ENCODE data around the gene MUC6. TPM values are rescaled to one million over a fixed set of nuclear protein-coding genes. Genes with fewer than 3 reads are reported as not detected.

The MUC6 gene
- total RNA-seq, 4 donors from 2014 or later: under 0.01 to 2.7 (median under 0.01) TPM; not detected in 1

DNA sequence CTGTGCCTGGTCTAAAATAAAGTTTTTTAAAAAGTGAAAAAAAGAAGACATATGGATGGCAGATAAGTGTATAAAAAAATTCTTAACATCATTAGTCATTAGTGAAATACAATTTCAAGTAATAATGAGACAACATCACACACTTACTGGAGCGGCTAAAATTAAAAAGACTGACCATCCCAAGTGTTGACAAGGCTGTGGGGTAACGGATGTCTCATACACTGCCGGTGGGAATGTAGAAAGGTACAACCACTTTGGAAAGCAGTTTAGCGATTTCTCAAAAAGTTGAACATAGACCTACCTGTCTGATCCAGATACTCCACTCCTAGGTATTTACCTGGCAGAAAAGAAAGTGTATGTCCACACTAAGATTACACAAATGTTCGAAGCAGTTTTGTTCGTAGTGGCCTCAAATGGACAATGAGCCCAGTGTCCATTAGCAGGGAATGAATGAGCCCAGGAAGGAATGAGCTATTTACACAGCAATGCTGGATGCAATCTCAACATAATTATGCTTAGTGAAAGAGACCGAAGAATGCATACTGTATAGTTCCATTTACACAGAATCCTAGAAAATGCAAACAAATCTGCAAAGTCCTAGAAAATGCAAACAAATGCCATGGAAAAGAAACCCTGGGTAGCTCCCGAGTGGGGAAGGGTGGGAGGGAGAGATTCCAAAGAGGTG lies 31.4 kb upstream of the MUC6 start:
- H3K4me3 ChIP-seq: no peak overlapping the region
- H3K27me3 ChIP-seq: peaks cover 0 to 7% of the 10 kb centered on the region in 2 donors
- no peak overlapping the region for H3K27ac ChIP-seq
- WGBS, 2 donors: 67 to 71% methylated on average over 8 of the region's 8 CpGs
- peaks cover 0 to 3% (median 0%) of the 10 kb centered on the region in 4 donors for H3K4me1 ChIP-seq
- no peak for TF ChIP-seq EP300 (IDR thresholded peaks at IDR 0.05)
- no peak for TF ChIP-seq CTCF (IDR thresholded peaks at IDR 0.05)
- no peak for TF ChIP-seq POLR2A (IDR thresholded peaks at IDR 0.05)
- DNase-seq (ENCODE audit: low spot score in 2 of 2): no peak
- H3K9me3 ChIP-seq: peaks cover 0 to 5% (median 0%) of the 10 kb centered on the region in 4 donors
- H3K36me3 ChIP-seq: no peaks in the 10 kb centered on the region

DNA sequence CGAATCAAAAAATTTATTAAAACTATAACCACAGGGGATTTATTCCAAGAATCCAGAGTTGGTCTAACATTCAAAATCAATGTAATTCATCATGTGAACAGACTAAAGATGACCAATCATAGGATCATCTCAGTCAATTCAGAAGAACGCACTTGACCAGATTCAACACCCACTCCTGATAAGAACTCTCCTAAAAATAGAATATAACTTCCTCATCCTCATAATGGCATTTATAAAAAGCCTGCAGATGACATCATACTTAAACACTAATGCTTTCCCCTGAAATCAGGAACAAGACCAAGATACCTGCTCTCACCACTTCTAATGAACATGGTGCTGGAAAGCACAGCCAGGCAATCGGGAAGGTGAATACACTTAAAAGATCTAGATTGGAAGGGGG lies 27.6 kb upstream of the MUC6 start:
- no peak for DNase-seq (ENCODE audit: low spot score in 2 of 2)
- no peak overlapping the region for H3K27ac ChIP-seq
- no peaks in the 10 kb centered on the region for H3K4me1 ChIP-seq
- 43 to 57% methylated on average over 3 of the region's 3 CpGs for WGBS, 2 donors
- peaks cover 0 to 17% (median 0%) of the 10 kb centered on the region in 4 donors for H3K9me3 ChIP-seq
- H3K36me3 ChIP-seq: no peaks in the 10 kb centered on the region
- H3K27me3 ChIP-seq: no peaks in the 10 kb centered on the region
- TF ChIP-seq CTCF (IDR thresholded peaks at IDR 0.05) (no peak), POLR2A (IDR thresholded peaks at IDR 0.05) (no peak), EP300 (IDR thresholded peaks at IDR 0.05) (no peak)
- H3K4me3 ChIP-seq: no peak overlapping the region

DNA sequence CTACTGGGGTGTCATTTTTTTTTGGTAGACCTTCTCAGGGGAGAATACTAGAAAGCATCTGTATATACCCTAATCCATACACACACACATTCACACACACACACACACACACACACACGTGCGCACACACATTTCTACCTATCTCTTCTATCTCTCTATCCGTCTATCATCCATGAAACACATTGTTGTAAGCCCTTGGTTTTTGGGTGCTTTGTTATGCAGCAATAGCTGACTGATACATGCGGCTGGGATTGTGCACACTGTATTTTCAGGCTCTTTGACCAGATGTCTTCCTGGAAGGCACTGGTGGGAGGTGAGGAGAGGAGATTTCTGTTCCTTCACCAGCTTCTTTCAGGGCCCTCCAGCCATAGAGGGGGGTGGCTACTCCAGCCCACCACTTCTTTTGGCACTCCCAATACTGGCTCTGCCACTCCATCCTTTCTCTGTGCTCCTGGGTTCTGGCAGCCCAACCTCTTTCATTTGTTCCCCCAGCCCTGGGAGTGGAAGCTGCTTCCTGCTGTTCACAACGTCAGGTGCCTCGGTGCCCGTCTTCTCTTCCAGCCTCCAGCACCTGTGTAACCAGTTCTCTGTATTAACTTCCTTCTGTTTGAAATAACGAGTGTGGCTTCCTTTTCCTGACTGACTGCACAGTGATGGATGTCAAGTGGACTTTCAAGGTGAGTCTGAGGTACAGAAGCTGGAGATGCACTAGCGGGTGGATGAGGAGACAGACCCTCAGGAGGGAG lies 25.7 kb upstream of the MUC6 start:
- Histone ChIP-seq H3K4me3 (no peak overlapping the region), H3K9me3 (peaks cover 0 to 17% (median 0%) of the 10 kb centered on the region in 4 donors), H3K36me3 (no peaks in the 10 kb centered on the region), H3K27ac (no peak overlapping the region), H3K4me1 (no peaks in the 10 kb centered on the region), H3K27me3 (no peaks in the 10 kb centered on the region)
- no peak for TF ChIP-seq EP300 (IDR thresholded peaks at IDR 0.05)
- TF ChIP-seq POLR2A (IDR thresholded peaks at IDR 0.05): no peak
- no peak for TF ChIP-seq CTCF (IDR thresholded peaks at IDR 0.05)
- WGBS, 2 donors: 69 to 75% methylated on average over 9 of the region's 9 CpGs
- no peak for DNase-seq (ENCODE audit: low spot score in 2 of 2)

DNA sequence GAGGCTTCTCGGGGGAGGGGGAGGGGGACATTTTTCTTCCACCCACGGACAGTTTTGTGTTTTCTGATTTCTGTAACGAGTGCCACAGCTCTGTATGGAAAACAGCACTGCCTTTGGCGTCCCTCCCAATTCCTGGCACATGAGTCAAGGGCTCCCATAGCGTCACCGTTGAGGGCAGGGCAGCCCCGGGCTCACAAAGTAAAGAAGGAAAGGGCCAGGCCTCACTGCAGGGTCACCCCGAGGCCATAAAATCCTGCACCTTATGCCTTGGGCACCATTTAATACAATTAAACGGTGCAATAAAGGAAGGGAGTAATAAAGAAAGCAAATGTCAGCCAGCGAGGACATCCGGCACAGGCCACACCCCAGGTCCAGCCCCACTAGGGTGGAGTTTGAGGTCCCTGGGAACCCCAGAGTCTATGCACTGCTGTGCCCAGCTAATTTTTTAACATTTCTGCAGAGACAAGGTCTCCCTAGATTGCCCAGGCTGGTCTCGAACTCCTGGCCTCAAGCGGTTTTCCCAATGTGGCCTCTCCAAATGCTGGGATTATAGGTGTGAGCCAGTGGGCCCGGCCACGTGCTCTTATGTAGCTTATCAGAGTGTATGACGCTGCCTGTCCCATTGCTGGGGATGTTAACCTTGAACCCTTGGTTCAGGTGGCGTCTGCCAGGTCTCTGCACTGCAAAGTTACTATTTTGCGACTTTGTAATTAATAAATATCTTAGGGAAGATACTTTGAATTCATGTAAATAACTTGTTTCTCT lies 24.5 kb upstream of the MUC6 start:
- Histone ChIP-seq H3K4me3 (no peak overlapping the region), H3K9me3 (peaks cover 0 to 17% (median 0%) of the 10 kb centered on the region in 4 donors), H3K27ac (no peak overlapping the region), H3K27me3 (peaks cover 0 to 9% of the 10 kb centered on the region in 2 donors), H3K36me3 (no peaks in the 10 kb centered on the region), H3K4me1 (no peaks in the 10 kb centered on the region)
- WGBS, 2 donors: 56 to 57% methylated on average over 18 of the region's 18 CpGs
- TF ChIP-seq CTCF (IDR thresholded peaks at IDR 0.05): no peak
- no peak for TF ChIP-seq EP300 (IDR thresholded peaks at IDR 0.05)
- no peak for TF ChIP-seq POLR2A (IDR thresholded peaks at IDR 0.05)
- peak in 1 of 2 donors; percentile 8 for DNase-seq (ENCODE audit: low spot score in 2 of 2)
